ENCODE results near the gene ELAC2. TPM values are rescaled to one million over a fixed set of nuclear protein-coding genes. Genes with fewer than 3 reads are reported as not detected.

Gene ELAC2
- total and polyA plus RNA-seq, 11 donors: 28.2 to 114 (median 66.8) TPM

GRCh38 chr17:12959441-12959840, 58.4 kb downstream of the ELAC2 start:
- intact Hi-C loops (cut with DNase I): no loop called here
- Histone ChIP-seq H3K4me1 (no peaks in the 10 kb centered on the region), H3K36me3 (peaks cover 0 to 29% (median 4%) of the 10 kb centered on the region in 9 donors), H3K27ac (no peak overlapping the region), H3K4me3 (no peak overlapping the region), H3K9me3 (peaks cover 0 to 16% (median 0%) of the 10 kb centered on the region in 12 donors), H3K27me3 (no peaks in the 10 kb centered on the region)
- ATAC-seq (no peak), DNase-seq (no peak)
- TF ChIP-seq CTCF (IDR thresholded peaks at IDR 0.05) (no peak), POLR2A (IDR thresholded peaks at IDR 0.05) (no peak)
- WGBS, 4 donors: 92 to 99% (median 94%) methylated on average over 8 of the region's 8 CpGs

GRCh38 chr17:12958786-12959185, 59.0 kb downstream of the ELAC2 start:
- DNase-seq (no peak), ATAC-seq (no peak)
- Histone ChIP-seq H3K9me3 (peaks cover 0 to 16% (median 0%) of the 10 kb centered on the region in 12 donors), H3K4me3 (no peak overlapping the region), H3K27ac (no peak overlapping the region), H3K36me3 (peaks cover 0 to 29% (median 6%) of the 10 kb centered on the region in 9 donors), H3K27me3 (no peaks in the 10 kb centered on the region), H3K4me1 (no peaks in the 10 kb centered on the region)
- 92 to 99% (median 97%) methylated on average over 12 of the region's 12 CpGs for WGBS, 4 donors
- TF ChIP-seq CTCF (IDR thresholded peaks at IDR 0.05) (no peak), POLR2A (IDR thresholded peaks at IDR 0.05) (no peak)
- intact Hi-C loops (cut with DNase I): no loop called here

GRCh38 chr17:12955521-12955920, 62.3 kb downstream of the ELAC2 start:
- H3K27me3 ChIP-seq: no peaks in the 10 kb centered on the region
- intact Hi-C loops (cut with DNase I): no loop called here
- WGBS, 4 donors: 79 to 87% (median 80%) methylated on average over 5 of the region's 5 CpGs
- H3K9me3 ChIP-seq: peaks cover 0 to 16% (median 0%) of the 10 kb centered on the region in 12 donors
- DNase-seq (no peak), ATAC-seq (no peak)
- H3K4me1 ChIP-seq: no peaks in the 10 kb centered on the region
- no peak overlapping the region for H3K4me3 ChIP-seq
- H3K27ac ChIP-seq: no peak overlapping the region
- peaks cover 0 to 39% (median 6%) of the 10 kb centered on the region in 9 donors for H3K36me3 ChIP-seq
- no peak for TF ChIP-seq POLR2A (IDR thresholded peaks at IDR 0.05)
- TF ChIP-seq CTCF (IDR thresholded peaks at IDR 0.05): no peak

GRCh38 chr17:12953156-12953555, 64.7 kb downstream of the ELAC2 start:
- 94 to 95% (median 94%) methylated on average over 13 of the region's 13 CpGs for WGBS, 4 donors
- no peak overlapping the region for H3K4me3 ChIP-seq
- DNase-seq: no peak
- no peak for ATAC-seq
- TF ChIP-seq POLR2A (IDR thresholded peaks at IDR 0.05) (no peak), CTCF (IDR thresholded peaks at IDR 0.05) (no peak)
- peaks cover 0 to 13% (median 0%) of the 10 kb centered on the region in 12 donors for H3K9me3 ChIP-seq
- H3K36me3 ChIP-seq: peaks cover 0 to 48% (median 8%) of the 10 kb centered on the region in 9 donors
- H3K27ac ChIP-seq: no peak overlapping the region
- H3K27me3 ChIP-seq: no peaks in the 10 kb centered on the region
- intact Hi-C loops (cut with DNase I): no loop called here
- no peaks in the 10 kb centered on the region for H3K4me1 ChIP-seq
